Measurements from ENCODE around the gene ZCCHC8. TPM values are rescaled to one million over a fixed set of nuclear protein-coding genes. Genes with fewer than 3 reads are reported as not detected.
A peak's percentile ranks its signal among the peaks of the same experiment; 100 is the strongest.
"Not testable (repeated sequence)": the region's sequence is repeated elsewhere in the genome, so short reads cannot be mapped to it uniquely, and the experiment has no call there.

Gene ZCCHC8
- total RNA-seq, 1 donor from 2014 or later = 25.3 TPM

DNA sequence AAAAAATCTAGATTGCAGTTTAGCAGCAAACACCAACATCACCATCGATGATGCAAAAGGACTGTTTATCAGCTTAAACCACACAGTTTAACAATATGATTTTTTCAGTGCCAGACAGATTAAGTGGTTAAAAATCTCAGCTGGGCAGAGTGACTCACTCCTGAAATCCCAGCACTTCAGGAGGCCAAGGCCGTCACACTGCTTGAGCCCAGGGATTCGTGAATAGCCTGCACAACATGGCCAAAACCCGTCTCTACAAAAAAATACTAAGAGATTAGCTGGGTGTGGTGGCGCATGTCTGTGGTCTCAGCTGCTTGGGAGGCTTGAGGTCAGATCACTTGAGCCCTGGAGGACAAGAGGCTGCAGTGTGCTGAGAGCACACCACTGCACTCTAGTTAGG, 17.1 kb upstream of the ZCCHC8 start:
- peak; percentile 79 for DNase-seq (ENCODE audit: low read depth)

DNA sequence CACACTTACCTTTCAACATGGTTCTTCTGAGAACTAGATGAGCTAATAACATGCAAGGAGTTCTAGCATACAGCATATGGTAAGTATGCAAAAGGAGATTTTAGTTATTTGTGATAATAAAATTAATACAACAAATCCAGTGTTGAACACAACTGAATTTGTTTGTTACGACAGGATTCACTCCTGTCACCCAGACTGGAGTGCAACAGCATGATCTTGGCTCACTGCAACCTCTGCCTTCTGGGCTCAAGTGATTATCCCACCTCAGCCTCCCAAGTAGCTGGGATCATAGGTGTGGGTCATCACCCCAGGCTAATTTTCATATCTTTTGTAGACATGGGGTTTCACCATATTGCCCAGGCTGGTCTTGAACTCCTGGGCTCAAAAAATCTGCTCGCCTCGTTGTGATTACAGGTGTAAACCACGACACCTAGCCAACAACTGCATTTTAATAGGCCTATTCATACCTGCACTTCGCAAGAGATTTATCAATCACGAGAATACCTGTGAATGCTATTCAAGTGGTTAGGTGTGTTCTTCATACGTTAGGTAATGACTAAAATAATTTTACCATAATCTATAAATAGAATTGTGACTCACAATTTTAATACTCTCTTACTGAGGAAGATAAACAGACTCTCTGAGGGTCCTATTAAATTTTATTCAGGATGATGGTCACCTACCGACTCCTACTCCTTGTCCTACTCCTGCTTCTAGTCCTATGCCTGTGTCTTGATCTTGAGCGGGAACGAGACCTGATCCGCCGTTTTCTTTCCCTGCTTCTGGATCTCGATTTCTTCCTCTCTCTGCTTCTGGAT, 16.0 kb upstream of the ZCCHC8 start:
- no peak for DNase-seq (ENCODE audit: low read depth)
- TF ChIP-seq, protein P1, sequence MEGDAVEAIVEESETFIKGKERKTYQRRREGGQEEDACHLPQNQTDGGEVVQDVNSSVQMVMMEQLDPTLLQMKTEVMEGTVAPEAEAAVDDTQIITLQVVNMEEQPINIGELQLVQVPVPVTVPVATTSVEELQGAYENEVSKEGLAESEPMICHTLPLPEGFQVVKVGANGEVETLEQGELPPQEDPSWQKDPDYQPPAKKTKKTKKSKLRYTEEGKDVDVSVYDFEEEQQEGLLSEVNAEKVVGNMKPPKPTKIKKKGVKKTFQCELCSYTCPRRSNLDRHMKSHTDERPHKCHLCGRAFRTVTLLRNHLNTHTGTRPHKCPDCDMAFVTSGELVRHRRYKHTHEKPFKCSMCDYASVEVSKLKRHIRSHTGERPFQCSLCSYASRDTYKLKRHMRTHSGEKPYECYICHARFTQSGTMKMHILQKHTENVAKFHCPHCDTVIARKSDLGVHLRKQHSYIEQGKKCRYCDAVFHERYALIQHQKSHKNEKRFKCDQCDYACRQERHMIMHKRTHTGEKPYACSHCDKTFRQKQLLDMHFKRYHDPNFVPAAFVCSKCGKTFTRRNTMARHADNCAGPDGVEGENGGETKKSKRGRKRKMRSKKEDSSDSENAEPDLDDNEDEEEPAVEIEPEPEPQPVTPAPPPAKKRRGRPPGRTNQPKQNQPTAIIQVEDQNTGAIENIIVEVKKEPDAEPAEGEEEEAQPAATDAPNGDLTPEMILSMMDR (IDR thresholded peaks at IDR 0.05; ENCODE audit: insufficient read depth, low read length, poor library complexity, severe bottlenecking) = no peak

More for the DNA sequence above, 17.1 kb upstream of the ZCCHC8 start:
- peaks cover 6% of the 10 kb centered on the region for H3K36me3 ChIP-seq (ENCODE audit: control insufficient read depth, insufficient read depth, low read length)
- TF ChIP-seq, protein P1 (IDR thresholded peaks at IDR 0.05; ENCODE audit: insufficient read depth, low read length, poor library complexity, severe bottlenecking) = no peak
- no peaks in the 10 kb centered on the region for H3K27me3 ChIP-seq (ENCODE audit: control insufficient read depth, insufficient read depth, low read length)
- no peak overlapping the region for H3K4me3 ChIP-seq (ENCODE audit: low read depth, low read length)

DNA sequence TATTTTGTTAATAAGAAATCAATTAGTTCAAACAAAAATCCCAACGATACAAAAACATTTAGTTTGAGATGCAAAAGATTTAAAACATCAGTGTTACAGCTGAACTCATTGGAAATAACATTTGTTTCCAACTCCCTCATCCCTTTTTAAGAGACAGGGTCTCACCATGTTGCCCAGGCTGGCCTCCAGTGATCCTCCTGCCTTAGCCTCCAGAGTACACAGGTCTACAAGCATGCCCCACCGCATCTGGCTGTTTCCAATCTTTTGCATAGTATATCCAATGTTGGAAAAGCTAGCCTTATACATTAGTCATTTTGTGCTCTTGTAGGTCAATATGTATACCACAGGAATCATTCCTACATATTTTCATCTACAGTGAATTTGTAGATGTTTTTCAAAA, 14.5 kb upstream of the ZCCHC8 start:
- Histone ChIP-seq H3K27me3 (ENCODE audit: control insufficient read depth, insufficient read depth, low read length) (no peaks in the 10 kb centered on the region), H3K4me3 (ENCODE audit: low read depth, low read length) (no peak overlapping the region), H3K36me3 (ENCODE audit: control insufficient read depth, insufficient read depth, low read length) (peaks cover 3% of the 10 kb centered on the region)
- TF ChIP-seq, protein P1 (IDR thresholded peaks at IDR 0.05; ENCODE audit: insufficient read depth, low read length, poor library complexity, severe bottlenecking) = no peak
- DNase-seq (ENCODE audit: low read depth) = no peak

More for the DNA sequence above, 16.0 kb upstream of the ZCCHC8 start:
- no peak overlapping the region for H3K4me3 ChIP-seq (ENCODE audit: low read depth, low read length)
- H3K36me3 ChIP-seq (ENCODE audit: control insufficient read depth, insufficient read depth, low read length) = peaks cover 6% of the 10 kb centered on the region
- no peaks in the 10 kb centered on the region for H3K27me3 ChIP-seq (ENCODE audit: control insufficient read depth, insufficient read depth, low read length)

DNA sequence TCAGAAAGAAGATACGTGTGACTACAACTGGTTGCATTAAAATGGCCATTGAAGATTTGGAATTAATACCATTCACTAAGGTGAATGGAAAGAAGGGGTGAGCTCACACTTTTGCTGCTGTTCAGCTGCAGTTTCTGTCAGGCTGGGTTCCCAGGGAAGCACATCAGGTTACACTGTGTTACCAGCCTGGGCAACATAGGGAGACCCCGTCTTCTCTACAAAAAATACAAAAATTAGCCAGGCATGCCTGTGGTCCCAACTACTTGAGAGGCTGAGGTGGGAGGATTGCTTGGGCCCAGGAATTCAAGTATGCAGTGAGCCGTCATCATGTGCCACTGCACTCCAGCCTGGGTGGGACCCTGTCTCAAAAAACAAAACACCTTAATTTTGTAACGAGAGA, 12.9 kb upstream of the ZCCHC8 start:
- Histone ChIP-seq H3K4me3 (ENCODE audit: low read depth, low read length) (no peak overlapping the region), H3K27me3 (ENCODE audit: control insufficient read depth, insufficient read depth, low read length) (no peaks in the 10 kb centered on the region), H3K36me3 (ENCODE audit: control insufficient read depth, insufficient read depth, low read length) (no peaks in the 10 kb centered on the region)
- DNase-seq (ENCODE audit: low read depth) = no peak
- TF ChIP-seq, protein P1 (IDR thresholded peaks at IDR 0.05; ENCODE audit: insufficient read depth, low read length, poor library complexity, severe bottlenecking) = no peak

DNA sequence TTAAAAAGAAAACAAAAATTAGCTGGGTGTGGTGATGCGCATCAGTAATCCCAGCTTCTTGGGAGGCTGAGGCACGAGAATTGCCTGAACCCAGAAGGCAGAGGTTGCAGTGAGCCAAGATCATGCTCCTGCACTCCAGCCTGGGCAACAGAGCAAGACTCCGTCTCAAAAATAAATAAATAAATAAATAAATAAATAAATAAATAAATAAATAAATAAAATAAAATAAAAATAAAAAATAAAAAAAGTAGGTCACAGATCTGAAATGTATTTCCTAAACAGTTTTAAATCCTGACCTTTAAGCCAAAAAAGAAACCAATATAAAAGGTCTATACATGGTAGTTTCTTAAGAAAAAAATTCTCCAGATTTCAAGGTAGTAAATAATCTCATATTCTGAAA, 12.3 kb upstream of the ZCCHC8 start:
- not testable (repeated sequence) for H3K36me3 ChIP-seq (ENCODE audit: control insufficient read depth, insufficient read depth, low read length); DNase-seq (ENCODE audit: low read depth); H3K4me3 ChIP-seq (ENCODE audit: low read depth, low read length); H3K27me3 ChIP-seq (ENCODE audit: control insufficient read depth, insufficient read depth, low read length)

DNA sequence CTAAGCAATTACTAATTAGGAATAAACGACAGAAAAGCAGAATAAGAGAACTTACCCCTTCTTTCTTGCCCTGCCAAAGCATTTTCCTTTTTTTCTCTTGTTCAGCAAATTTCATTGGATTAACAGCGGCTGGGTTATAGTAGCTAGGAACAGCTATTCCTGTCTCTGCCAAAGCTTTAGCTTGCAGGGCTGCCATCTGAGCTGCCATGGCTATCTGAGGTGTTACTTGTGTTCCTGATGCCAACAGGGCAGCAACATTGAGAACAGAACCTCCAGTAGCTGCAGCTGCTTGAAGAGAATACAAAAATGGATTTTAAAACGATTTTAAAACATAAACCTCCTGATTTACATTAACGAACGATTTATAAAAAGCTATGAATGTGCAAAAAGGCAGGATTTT, 7.4 kb upstream of the ZCCHC8 start:
- peaks cover 9% of the 10 kb centered on the region for H3K36me3 ChIP-seq (ENCODE audit: control insufficient read depth, insufficient read depth, low read length)

More for the DNA sequence above, 7.4 kb upstream of the ZCCHC8 start:
- Histone ChIP-seq H3K4me3 (ENCODE audit: low read depth, low read length) (no peak overlapping the region), H3K27me3 (ENCODE audit: control insufficient read depth, insufficient read depth, low read length) (no peaks in the 10 kb centered on the region)
- DNase-seq (ENCODE audit: low read depth) = no peak
- TF ChIP-seq, protein P1 (IDR thresholded peaks at IDR 0.05; ENCODE audit: insufficient read depth, low read length, poor library complexity, severe bottlenecking) = no peak
